GM19452 (cell line): Measurements from ENCODE around the gene DUS1L.

ENCODE experiments used
- ATAC-seq: cut with Tn5 transposase; IDR thresholded peaks from one replicate; pipeline ENCODE4 v1.9.1; 2021; ENCODE audit not compliant: unreplicated experiment

The DUS1L gene

DNA sequence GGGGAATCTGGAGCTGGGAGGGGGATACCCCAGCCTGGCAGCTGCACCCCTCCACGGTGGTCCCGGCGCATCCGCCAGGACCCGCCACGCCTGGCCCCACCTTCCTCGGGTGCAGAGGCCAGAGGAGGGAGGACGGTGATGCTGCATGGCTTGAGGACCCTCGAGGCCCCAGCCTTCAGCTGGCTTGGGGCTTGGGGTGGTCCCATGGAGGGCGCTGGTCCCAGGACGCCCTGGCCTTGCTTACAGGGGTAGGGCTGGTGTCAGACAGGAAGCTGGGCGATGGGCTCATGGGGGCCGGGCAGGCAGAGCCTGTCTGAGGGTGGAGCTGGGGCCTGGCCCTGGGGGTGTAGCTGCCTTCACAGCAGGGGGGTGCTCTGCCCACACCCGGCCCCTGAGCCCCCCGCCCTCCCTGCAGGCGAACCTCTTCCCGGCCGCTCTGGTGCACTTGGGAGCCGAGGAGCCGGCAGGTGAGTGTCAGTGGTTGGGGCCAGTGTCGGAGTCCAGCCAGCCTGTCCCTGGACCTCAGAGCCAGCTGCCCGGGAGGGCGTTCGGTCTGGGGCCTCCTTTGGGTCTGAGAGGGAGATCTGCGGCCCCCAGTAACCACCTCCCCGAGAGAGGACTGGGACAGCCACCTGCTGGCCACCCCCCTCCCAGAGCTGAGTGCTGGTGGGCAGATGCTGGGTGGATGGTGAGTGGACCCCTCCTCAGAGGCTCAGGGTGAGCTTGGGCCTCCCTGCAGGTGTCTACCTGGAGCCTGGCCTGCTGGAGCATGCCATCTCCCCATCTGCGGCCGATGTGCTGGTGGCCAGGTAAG is 49.3 kb downstream of the DUS1L start:
- ATAC-seq = no peak

DNA sequence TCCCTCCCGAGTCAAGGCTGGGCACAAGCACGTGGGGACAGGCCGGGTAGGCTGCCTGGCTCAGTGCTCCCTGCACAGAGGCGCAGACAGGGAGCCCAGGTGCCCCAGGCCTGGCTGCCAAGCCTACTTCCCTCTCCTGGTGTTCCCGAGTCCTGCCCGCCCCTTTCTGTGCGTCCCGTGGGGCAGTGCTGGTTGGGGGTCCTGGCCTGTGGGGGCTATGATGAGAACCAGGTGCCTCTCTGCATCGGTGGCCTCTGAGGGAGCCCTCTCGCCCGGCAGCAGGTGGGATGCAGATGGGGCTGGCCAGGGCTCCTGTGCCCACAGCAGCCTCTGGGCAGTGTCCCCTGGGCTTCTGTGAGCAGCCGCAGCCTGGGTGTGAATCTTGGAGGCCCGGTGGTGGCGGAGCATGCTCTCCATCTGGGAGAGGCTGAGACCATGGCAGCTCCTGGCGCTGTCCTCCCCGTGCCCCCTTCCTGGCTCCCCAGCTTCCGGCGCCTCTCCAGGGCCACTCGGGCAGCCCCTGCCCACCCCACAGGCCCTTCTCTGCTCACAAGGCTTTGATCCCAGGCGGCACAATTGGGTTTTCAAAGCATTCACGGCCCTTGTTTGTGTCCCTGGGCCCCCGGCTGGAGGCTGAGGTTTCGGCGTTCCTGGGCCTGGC is 50.2 kb downstream of the DUS1L start:
- ATAC-seq = no peak

GRCh38 chr17:82014971-82015310 is 50.7 kb downstream of the DUS1L start:
- ATAC-seq = no peak

DNA sequence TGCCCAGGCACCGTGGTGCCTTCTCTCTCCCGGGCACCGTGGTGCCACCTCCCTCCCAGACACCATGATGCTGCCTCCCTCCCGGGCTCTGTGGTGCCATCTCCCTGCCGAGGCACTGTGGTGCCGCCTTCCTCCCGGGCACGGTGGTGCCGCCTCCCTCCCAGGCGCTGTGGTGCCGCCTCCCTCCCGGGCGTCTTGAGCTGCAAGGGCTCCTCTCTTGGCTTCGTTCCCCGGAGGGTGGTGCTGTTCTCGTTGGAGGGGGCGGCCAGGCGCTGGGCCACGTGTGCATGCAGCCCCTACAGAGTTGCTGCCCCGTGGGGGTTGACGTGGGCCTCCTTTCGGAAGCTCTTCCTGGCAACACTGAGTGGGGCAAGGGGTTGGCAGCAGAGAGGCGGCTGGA is 51.2 kb downstream of the DUS1L start:
- no peak for ATAC-seq

DNA sequence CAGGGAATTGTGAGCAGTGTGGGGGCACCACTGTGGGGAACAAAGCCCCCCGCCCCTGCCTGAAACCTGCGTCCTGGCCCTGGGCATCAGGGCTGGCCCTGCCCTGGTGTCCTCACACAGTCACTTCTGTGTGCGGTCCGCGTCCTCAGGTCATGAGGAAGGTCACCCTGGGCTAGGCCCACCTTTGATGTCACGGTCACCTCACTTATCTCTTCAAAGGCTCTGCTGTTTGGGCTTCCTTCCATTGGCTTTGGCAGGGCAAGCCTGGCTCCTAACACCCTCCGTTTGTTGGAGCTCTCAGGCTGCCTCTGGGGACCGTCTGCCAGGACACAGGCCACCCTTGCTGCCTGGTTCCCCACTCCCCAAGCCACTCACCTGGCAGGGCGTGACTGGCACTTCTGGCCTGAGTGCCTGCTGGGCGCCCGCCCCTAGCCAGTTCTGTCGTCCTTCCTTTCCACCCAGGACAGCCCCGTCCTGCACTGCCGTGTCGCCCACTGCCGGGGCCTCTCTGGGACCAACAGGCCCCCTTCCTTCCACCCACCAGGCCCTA is 51.8 kb downstream of the DUS1L start:
- no peak for ATAC-seq

- ATAC-seq = no peak
Measured at GRCh38 chr17:82013341-82013740, 52.3 kb downstream of the DUS1L start.

- ATAC-seq = no peak
Measured at GRCh38 chr17:82012640-82013295, 52.8 kb downstream of the DUS1L start.

DNA sequence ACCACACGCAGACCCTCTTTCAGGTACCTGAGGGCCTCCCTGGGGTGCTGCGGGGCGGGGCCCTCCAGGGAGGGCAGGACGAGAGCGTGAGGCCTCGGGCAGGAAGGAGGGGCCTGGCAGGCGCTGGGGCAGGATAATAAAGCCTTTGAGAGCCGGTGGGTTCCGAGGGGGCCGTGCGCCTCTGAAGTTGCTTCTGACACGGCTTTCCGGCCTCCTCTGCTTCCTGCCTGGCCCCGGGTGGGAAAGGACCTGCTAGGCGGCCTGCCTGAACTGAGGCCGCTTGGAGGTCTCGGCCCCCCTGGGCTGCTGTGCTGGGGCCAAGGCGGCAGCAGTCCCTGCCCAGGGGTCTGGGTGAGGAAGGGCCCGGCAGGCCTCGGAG is 53.4 kb downstream of the DUS1L start:
- no peak for ATAC-seq

- ATAC-seq = no peak
Measured at GRCh38 chr17:82011617-82012187, 53.9 kb downstream of the DUS1L start.

GRCh38 chr17:82010575-82011525 is 54.8 kb downstream of the DUS1L start:
- no peak for ATAC-seq

DNA sequence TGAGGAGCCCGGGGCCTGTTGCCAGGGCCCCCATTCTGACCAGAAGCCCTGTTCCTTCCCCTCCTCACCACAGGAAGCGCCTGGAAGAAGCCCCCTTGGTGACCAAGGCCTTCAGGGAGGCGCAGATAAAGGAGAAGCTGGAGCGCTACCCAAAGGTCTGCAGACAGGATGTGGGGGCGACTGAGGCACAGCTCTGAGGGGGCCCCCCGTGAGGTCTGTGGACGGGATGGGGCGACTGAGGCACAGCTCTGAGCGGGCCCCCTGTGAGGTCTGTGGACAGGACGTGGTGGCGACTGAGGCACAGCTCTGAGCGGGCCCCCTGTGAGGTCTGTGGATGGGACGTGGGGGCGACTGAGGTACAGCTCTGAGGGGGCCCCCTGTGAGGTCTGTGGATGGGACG is 56.2 kb downstream of the DUS1L start:
- no peak for ATAC-seq

DNA sequence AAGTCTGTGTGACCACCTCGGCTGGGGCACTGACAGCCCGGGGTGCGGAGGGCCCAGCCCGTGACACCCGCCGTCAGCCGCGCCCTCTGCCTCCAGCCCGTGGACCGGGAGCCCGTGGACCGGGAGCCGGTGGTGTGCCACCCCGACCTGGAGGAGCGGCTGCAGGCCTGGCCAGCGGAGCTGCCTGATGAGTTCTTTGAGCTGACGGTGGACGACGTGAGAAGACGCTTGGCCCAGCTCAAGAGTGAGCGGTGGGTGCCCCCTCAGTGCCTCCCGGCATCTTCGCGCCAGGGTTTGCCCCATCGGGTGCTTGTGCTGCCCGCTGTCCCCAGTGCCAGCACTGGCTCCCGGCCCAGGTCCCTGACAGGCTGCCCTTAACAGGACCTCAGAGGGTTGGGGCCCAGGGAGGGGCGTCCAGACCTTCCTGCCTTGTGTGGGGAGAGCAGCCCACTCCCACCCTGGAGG is 56.6 kb downstream of the DUS1L start:
- ATAC-seq = no peak

- ATAC-seq = no peak
Measured at GRCh38 chr17:82008258-82008940, 57.2 kb downstream of the DUS1L start.
